Measurements from ENCODE around the gene ADAMTS12. TPM values are rescaled to one million over a fixed set of nuclear protein-coding genes. Genes with fewer than 3 reads are reported as not detected.

ADAMTS12 gene
- total RNA-seq, 4 donors from 2014 or later: 0.49 to 3.1 (median 2.5) TPM

DNA sequence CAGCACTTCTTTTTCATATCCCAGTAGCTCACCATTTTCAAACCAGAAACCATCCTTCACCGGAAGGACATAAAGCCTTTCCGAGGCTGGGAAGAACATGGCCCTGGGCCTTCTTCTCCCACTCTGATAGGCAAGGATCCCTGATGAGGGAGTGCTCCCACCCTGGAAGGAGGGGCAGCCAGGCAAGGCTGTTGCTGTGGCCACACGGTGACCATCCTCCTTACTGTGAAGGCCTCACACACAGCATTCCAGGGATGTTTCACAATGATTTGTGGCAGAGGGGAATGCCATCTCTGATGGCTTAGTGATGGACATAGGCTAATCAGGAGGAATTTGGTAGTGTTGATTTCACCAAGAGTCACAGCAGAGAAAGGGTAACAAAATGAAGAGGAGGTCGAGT, 130.7 kb downstream of the ADAMTS12 start:
- no peaks in the 10 kb centered on the region for H3K27me3 ChIP-seq
- intact Hi-C loops (cut with DNase I; ENCODE audit: low total_unique reads): no loop called here
- TF ChIP-seq CTCF (IDR thresholded peaks at IDR 0.05 in 4 of 5, conservative IDR thresholded peaks at IDR 0.05 in 1 of 5): no peak
- TF ChIP-seq POLR2A (IDR thresholded peaks at IDR 0.05): no peak
- no peak for DNase-seq
- H3K4me3 ChIP-seq: no peak overlapping the region
- in situ Hi-C loops (cut with MboI; ENCODE audit: low sequenced_read_pairs in 4 of 4): no loop called here
- no peaks in the 10 kb centered on the region for H3K4me1 ChIP-seq
- no peaks in the 10 kb centered on the region for H3K36me3 ChIP-seq
- no peaks in the 10 kb centered on the region for H3K9me3 ChIP-seq
- no peak overlapping the region for H3K27ac ChIP-seq
- ATAC-seq: no peak

DNA sequence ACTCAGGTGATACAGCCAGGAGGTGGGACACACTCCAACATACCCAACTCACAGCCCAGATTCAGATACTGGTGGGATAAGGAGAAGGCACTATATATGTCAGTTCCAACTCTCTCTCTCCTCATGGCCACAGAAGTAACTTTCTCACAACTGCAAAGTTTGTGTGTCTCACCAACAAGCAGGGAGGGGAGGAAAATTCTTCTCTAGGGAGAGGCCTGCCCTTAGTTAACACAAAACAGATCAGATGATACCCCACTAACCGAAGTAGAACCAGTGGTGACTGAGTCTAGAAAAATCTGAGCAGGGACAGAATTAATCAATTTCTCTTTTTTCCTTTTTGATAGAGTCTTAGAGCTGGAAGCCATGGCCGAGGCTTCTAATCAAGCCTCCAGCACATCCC, 133.1 kb downstream of the ADAMTS12 start:
- Histone ChIP-seq H3K27ac (no peak overlapping the region), H3K9me3 (no peaks in the 10 kb centered on the region), H3K4me3 (no peak overlapping the region), H3K36me3 (no peaks in the 10 kb centered on the region), H3K4me1 (no peaks in the 10 kb centered on the region), H3K27me3 (no peaks in the 10 kb centered on the region)
- in situ Hi-C loops (cut with MboI; ENCODE audit: low sequenced_read_pairs in 4 of 4): no loop called here
- DNase-seq (no peak), ATAC-seq (no peak)
- no peak for TF ChIP-seq CTCF (IDR thresholded peaks at IDR 0.05 in 4 of 5, conservative IDR thresholded peaks at IDR 0.05 in 1 of 5)
- TF ChIP-seq POLR2A (IDR thresholded peaks at IDR 0.05): no peak
- intact Hi-C loops (cut with DNase I; ENCODE audit: low total_unique reads): no loop called here

DNA sequence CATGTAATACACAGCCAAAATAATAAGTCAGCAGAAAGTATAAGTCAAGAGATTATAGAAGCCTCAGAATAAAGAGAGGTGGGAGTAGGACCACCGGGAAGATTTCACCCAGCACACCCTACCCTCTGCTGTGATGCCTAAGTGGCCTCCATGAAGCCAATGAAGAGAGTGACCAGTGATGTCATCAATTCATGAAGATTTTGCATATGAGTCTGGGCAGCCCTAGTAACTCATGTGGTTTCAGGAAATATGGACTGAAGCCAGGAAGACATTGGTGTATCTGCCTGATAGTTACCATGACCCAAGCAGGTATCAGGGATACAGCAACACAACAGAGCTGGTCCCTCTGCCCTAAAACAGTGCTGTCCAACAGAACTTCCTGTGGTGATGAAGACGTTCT, 135.3 kb downstream of the ADAMTS12 start:
- in situ Hi-C loops (cut with MboI; ENCODE audit: low sequenced_read_pairs in 4 of 4) (no loop called here), intact Hi-C loops (cut with DNase I; ENCODE audit: low total_unique reads) (no loop called here)
- Histone ChIP-seq H3K27ac (no peak overlapping the region), H3K4me1 (no peaks in the 10 kb centered on the region), H3K27me3 (no peaks in the 10 kb centered on the region), H3K9me3 (no peaks in the 10 kb centered on the region), H3K36me3 (no peaks in the 10 kb centered on the region), H3K4me3 (no peak overlapping the region)
- DNase-seq (no peak), ATAC-seq (no peak)
- TF ChIP-seq POLR2A (IDR thresholded peaks at IDR 0.05): no peak
- no peak for TF ChIP-seq CTCF (IDR thresholded peaks at IDR 0.05 in 4 of 5, conservative IDR thresholded peaks at IDR 0.05 in 1 of 5)

DNA sequence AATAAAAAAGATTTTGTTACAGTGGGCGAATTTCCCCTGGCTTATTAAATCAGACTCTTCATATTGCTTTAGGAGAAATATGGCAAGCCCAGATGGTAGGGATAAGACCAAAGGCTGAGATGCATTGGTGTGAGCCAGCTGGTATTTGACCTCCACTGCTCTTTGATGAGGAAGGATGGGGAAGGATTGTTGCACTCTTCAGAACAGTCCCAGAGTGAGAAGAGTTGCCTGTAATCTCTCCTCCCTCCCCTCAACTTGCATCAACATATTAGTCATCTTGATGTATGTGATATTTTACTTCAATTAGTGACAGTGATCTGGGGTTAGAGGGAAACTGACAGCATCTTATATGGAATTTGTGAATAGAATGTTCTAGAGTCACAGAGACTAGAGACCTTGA, 136.6 kb downstream of the ADAMTS12 start:
- Histone ChIP-seq H3K4me3 (no peak overlapping the region), H3K4me1 (no peaks in the 10 kb centered on the region), H3K9me3 (no peaks in the 10 kb centered on the region), H3K36me3 (no peaks in the 10 kb centered on the region), H3K27ac (no peak overlapping the region), H3K27me3 (no peaks in the 10 kb centered on the region)
- no peak for TF ChIP-seq POLR2A (IDR thresholded peaks at IDR 0.05)
- no peak for TF ChIP-seq CTCF (IDR thresholded peaks at IDR 0.05 in 4 of 5, conservative IDR thresholded peaks at IDR 0.05 in 1 of 5)
- in situ Hi-C loops (cut with MboI; ENCODE audit: low sequenced_read_pairs in 4 of 4) (no loop called here), intact Hi-C loops (cut with DNase I; ENCODE audit: low total_unique reads) (no loop called here)
- DNase-seq (no peak), ATAC-seq (no peak)

- Histone ChIP-seq H3K27me3 (no peaks in the 10 kb centered on the region), H3K9me3 (no peaks in the 10 kb centered on the region), H3K4me1 (no peaks in the 10 kb centered on the region), H3K4me3 (no peak overlapping the region), H3K36me3 (no peaks in the 10 kb centered on the region), H3K27ac (no peak overlapping the region)
- DNase-seq: no peak
- no peak for ATAC-seq
- in situ Hi-C loops (cut with MboI; ENCODE audit: low sequenced_read_pairs in 4 of 4): no loop called here
- intact Hi-C loops (cut with DNase I; ENCODE audit: low total_unique reads): no loop called here
- TF ChIP-seq CTCF (IDR thresholded peaks at IDR 0.05 in 4 of 5, conservative IDR thresholded peaks at IDR 0.05 in 1 of 5): no peak
- no peak for TF ChIP-seq POLR2A (IDR thresholded peaks at IDR 0.05)
Measured at GRCh38 chr5:33753704-33754103, 138.1 kb downstream of the ADAMTS12 start.
